Fibroblast of gingiva (primary cell): ENCODE data around the gene LRP3.

Experiments
- DNase-seq: peaks from one replicate; pipeline ENCODE4 v3.0.0-alpha.2; 2011; ENCODE audit warnings: low read depth

LRP3 gene

GRCh38 chr19:33238481-33239149 is 44.5 kb downstream of the LRP3 start:
- no peak for DNase-seq

GRCh38 chr19:33239223-33239975 is 45.3 kb downstream of the LRP3 start:
- DNase-seq = no peak

GRCh38 chr19:33240181-33240771 is 46.1 kb downstream of the LRP3 start:
- no peak for DNase-seq

- DNase-seq = no peak
Measured at GRCh38 chr19:33241091-33241529, 47.0 kb downstream of the LRP3 start.

GRCh38 chr19:33241530-33242101 is 47.5 kb downstream of the LRP3 start:
- DNase-seq = no peak

GRCh38 chr19:33242131-33242530 is 48.0 kb downstream of the LRP3 start:
- DNase-seq = no peak

GRCh38 chr19:33242911-33243310 is 48.8 kb downstream of the LRP3 start:
- DNase-seq = no peak

GRCh38 chr19:33245948-33246708 is 52.0 kb downstream of the LRP3 start:
- no peak for DNase-seq

GRCh38 chr19:33246709-33247440 is 52.7 kb downstream of the LRP3 start:
- DNase-seq = no peak

GRCh38 chr19:33247441-33247819 is 53.3 kb downstream of the LRP3 start:
- no peak for DNase-seq

GRCh38 chr19:33248104-33248503 is 54.0 kb downstream of the LRP3 start:
- DNase-seq = no peak

- no peak for DNase-seq
Measured at GRCh38 chr19:33248553-33248953, 54.4 kb downstream of the LRP3 start.

- DNase-seq = no peak
Measured at GRCh38 chr19:33248954-33249613, 55.0 kb downstream of the LRP3 start.

- DNase-seq = no peak
Measured at GRCh38 chr19:33249740-33250366, 55.7 kb downstream of the LRP3 start.

- DNase-seq = no peak
Measured at GRCh38 chr19:33250500-33250899, 56.4 kb downstream of the LRP3 start.

- no peak for DNase-seq
Measured at GRCh38 chr19:33251076-33251475, 56.9 kb downstream of the LRP3 start.

GRCh38 chr19:33251526-33252090 is 57.5 kb downstream of the LRP3 start:
- DNase-seq = no peak

- no peak for DNase-seq
Measured at GRCh38 chr19:33252418-33252962, 58.4 kb downstream of the LRP3 start.

GRCh38 chr19:33252971-33253370 is 58.8 kb downstream of the LRP3 start:
- DNase-seq = no peak
